Hepatocyte (in vitro differentiated cells): ENCODE results near the gene C1orf53.

Experiments
- CTCF ChIP-seq: fragments of 200-600 bp; sonication (generic); IDR thresholded peaks from 2 replicates; pipeline ENCODE4 v1.5.1; 2016; ENCODE audit warnings: antibody characterized with exemption, mild to moderate bottlenecking; ENCODE audit not compliant: poor library complexity
- EZH2phosphoT487 ChIP-seq: fragments of 200-600 bp; sonication (generic); IDR thresholded peaks from one replicate; pipeline ENCODE4 v1.6.1; 2018; ENCODE audit warnings: antibody characterized with exemption, mild to moderate bottlenecking, low read depth, moderate library complexity; ENCODE audit not compliant: unreplicated experiment, severe bottlenecking

GRCh38 chr1:197884173-197884572 is 18.3 kb upstream of the C1orf53 start:
- TF ChIP-seq CTCF (no peak), EZH2phosphoT487 (no peak)
